ENCODE results near the gene ELP4.

DNA sequence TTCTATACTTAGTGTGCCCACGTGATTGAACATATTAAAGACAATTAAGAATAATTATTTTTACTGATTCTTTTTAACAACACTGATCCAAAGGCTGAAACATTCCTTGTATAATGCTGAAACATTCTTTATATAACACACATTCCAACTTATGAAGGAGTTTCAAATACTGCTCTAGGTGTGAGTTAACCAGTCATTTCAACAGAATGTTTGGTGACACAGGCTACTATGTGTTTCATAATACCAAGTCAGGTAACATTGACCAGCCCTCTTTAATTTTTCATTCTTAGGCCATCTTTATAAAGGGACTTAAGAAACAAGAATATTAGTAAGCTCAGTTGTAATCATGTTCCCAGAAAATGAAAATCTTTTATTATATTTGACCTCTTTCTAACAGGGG lies 136.6 kb downstream of the ELP4 start:
- no peak for TF ChIP-seq ZNF248 (tag by site-specific recombination; IDR thresholded peaks at IDR 0.05)
- no peak for TF ChIP-seq GLI4 (tag by site-specific recombination; IDR thresholded peaks at IDR 0.05)
- TF ChIP-seq, protein P1, sequence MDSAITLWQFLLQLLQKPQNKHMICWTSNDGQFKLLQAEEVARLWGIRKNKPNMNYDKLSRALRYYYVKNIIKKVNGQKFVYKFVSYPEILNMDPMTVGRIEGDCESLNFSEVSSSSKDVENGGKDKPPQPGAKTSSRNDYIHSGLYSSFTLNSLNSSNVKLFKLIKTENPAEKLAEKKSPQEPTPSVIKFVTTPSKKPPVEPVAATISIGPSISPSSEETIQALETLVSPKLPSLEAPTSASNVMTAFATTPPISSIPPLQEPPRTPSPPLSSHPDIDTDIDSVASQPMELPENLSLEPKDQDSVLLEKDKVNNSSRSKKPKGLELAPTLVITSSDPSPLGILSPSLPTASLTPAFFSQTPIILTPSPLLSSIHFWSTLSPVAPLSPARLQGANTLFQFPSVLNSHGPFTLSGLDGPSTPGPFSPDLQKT (IDR thresholded peaks at IDR 0.05; ENCODE audit: borderline replicate concordance, low read depth, low read length): no peak
- TF ChIP-seq ZNF121 (tag by site-specific recombination; IDR thresholded peaks at IDR 0.05): no peak
- TF ChIP-seq CTCF (tag by site-specific recombination; IDR thresholded peaks at IDR 0.05): no peak
- no peak for TF ChIP-seq ZNF174 (tag by site-specific recombination; IDR thresholded peaks at IDR 0.05)
- TF ChIP-seq ZNF777 (tag by site-specific recombination; IDR thresholded peaks at IDR 0.05; ENCODE audit: borderline replicate concordance): no peak
- TF ChIP-seq ZNF571 (tag by site-specific recombination; IDR thresholded peaks at IDR 0.05): no peak
- no peak for TF ChIP-seq TCF7L2 (IDR thresholded peaks at IDR 0.05; ENCODE audit: borderline replicate concordance, low read depth, low read length)
- TF ChIP-seq KLF1 (tag by site-specific recombination; IDR thresholded peaks at IDR 0.05): no peak
- TF ChIP-seq MYNN (tag by site-specific recombination; IDR thresholded peaks at IDR 0.05; ENCODE audit: borderline replicate concordance): no peak

All from HEK293 (cell line).